ENCODE results near the gene SEZ6L. TPM values are rescaled to one million over a fixed set of nuclear protein-coding genes. Genes with fewer than 3 reads are reported as not detected.

The SEZ6L gene
- total and polyA plus RNA-seq, 2 experiments from 2014 or later: 0.43 to 0.44 TPM

DNA sequence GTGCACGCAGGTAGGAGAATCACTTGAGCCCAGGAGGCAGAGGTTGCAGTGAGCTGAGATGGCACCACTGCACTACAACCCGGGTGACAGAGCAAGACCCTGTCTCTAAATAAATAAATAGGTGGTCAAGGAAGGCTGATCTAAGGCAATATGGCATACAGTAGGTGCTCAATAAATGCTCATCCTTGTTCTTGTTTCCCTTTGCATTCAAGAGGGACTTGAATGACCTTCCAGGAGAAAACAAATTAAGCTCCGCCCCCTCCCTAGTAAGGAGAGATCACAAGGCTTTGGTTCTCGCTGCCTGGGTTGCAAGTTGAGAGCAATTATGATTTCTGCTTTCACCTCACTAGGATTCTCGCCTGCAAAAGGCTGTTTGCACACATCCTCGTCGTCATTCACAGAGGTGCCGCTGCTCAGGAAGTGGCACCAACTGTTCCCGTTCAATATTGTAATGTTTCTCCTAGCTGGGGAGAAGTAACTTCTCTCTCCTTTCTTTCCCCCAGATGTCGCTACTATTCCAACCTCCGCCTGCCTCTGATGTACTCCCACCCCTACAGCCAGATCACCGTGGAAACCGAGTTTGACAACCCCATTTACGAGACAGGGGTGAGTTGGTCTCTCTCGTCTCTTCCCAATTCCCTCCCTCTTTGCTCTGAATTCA, 208.0 kb downstream of the SEZ6L start:
- no peaks in the 10 kb centered on the region for H3K79me2 ChIP-seq
- no peaks in the 10 kb centered on the region for H3K9me2 ChIP-seq (replicated peaks; ENCODE audit: insufficient read depth)
- no peak overlapping the region for H3K27ac ChIP-seq
- H3K4me3 ChIP-seq: no peak overlapping the region
- no peaks in the 10 kb centered on the region for H3K36me3 ChIP-seq (replicated peaks; ENCODE audit: insufficient read depth, low read depth)
- H4K20me1 ChIP-seq (ENCODE audit: insufficient read depth, poor library complexity, severe bottlenecking): no peaks in the 10 kb centered on the region
- H2AFZ ChIP-seq: no peak overlapping the region
- DNase-seq (ENCODE audit: low spot score): no peak
- peaks cover 19% of the 10 kb centered on the region for H3K27me3 ChIP-seq
- no peak for TF ChIP-seq EZH2phosphoT487 (IDR thresholded peaks at IDR 0.05; ENCODE audit: low read depth, severe bottlenecking, unreplicated experiment)
- TF ChIP-seq, protein P1, sequence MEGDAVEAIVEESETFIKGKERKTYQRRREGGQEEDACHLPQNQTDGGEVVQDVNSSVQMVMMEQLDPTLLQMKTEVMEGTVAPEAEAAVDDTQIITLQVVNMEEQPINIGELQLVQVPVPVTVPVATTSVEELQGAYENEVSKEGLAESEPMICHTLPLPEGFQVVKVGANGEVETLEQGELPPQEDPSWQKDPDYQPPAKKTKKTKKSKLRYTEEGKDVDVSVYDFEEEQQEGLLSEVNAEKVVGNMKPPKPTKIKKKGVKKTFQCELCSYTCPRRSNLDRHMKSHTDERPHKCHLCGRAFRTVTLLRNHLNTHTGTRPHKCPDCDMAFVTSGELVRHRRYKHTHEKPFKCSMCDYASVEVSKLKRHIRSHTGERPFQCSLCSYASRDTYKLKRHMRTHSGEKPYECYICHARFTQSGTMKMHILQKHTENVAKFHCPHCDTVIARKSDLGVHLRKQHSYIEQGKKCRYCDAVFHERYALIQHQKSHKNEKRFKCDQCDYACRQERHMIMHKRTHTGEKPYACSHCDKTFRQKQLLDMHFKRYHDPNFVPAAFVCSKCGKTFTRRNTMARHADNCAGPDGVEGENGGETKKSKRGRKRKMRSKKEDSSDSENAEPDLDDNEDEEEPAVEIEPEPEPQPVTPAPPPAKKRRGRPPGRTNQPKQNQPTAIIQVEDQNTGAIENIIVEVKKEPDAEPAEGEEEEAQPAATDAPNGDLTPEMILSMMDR (IDR thresholded peaks at IDR 0.05; ENCODE audit: poor library complexity): peak; percentile 11
- peak overlapping the region; percentile 48 for H3K4me2 ChIP-seq
- H3K9me3 ChIP-seq (ENCODE audit: low read depth): no peaks in the 10 kb centered on the region
- no peaks in the 10 kb centered on the region for H3K4me1 ChIP-seq (ENCODE audit: insufficient read depth)
- WGBS (ENCODE audit: low lambda C conversion rate, missing lambda C conversion rate): 37% methylated on average over 15 of the region's 15 CpGs

DNA sequence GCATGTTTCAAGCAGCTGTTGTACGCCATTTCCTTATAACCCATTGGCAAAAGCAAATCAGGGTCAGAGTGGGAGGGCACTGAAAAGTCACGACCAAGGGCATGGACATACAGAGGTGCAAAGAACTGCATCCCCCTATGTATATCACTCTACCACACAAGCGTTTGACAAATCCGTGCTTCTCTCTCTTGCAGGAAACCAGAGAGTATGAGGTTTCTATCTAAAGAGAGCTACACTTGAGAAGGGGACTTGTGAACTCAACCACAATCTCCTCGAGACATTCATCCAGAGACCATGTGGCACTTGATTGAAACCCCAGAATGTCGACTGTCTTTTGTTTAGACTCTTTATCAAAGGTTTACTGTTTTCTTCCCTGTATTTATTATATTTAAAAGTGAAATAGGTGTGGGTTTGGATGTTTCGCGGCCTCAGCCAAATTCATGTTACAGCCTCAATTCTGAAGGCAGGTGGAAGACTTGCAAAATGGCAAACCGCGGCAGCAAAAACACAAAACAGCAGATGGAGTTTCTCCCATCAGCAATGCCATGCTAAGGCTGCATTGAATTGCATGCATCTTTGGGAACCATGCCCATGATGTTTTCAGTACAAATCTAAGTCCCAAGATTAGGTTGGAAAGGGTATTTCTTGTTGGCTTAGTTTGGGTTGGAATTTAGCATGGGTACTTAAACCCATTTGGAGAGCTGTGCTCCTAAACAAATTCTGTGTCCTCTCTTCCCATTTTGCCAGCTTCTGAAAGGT, 211.0 kb downstream of the SEZ6L start:
- Histone ChIP-seq H2AFZ (no peak overlapping the region), H3K9me2 (replicated peaks; ENCODE audit: insufficient read depth) (no peaks in the 10 kb centered on the region), H3K27ac (no peak overlapping the region), H3K79me2 (no peaks in the 10 kb centered on the region), H4K20me1 (ENCODE audit: insufficient read depth, poor library complexity, severe bottlenecking) (no peaks in the 10 kb centered on the region), H3K9me3 (ENCODE audit: low read depth) (no peaks in the 10 kb centered on the region), H3K4me3 (no peak overlapping the region), H3K36me3 (replicated peaks; ENCODE audit: insufficient read depth, low read depth) (no peaks in the 10 kb centered on the region), H3K27me3 (peaks cover 19% of the 10 kb centered on the region), H3K4me1 (ENCODE audit: insufficient read depth) (no peaks in the 10 kb centered on the region), H3K4me2 (no peak overlapping the region)
- DNase-seq (ENCODE audit: low spot score): no peak
- TF ChIP-seq, protein P1 (IDR thresholded peaks at IDR 0.05; ENCODE audit: poor library complexity): no peak
- TF ChIP-seq EZH2 (IDR thresholded peaks at IDR 0.05; ENCODE audit: borderline replicate concordance) (no peak), EZH2phosphoT487 (IDR thresholded peaks at IDR 0.05; ENCODE audit: low read depth, severe bottlenecking, unreplicated experiment) (no peak)
- WGBS (ENCODE audit: low lambda C conversion rate, missing lambda C conversion rate): 86% methylated on average over 10 of the region's 10 CpGs

DNA sequence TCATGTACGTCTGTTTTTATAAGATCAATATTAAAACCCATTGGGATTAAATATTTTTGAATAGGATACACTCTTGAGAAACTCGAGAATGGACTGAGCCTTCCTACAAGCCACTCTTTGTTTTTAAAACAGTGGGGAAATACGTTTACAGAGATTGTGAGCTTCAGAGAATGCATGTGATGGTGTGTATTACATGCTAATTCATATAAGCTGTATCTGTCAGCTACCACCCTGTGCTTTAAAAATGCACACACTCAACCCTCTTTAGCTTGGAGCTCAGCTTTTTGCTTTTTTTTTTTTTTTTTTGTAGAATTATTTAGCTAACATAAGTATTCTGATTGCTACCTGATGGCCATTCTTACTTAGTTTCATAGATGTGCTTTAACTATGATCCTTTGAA, 213.5 kb downstream of the SEZ6L start:
- Histone ChIP-seq H3K36me3 (replicated peaks; ENCODE audit: insufficient read depth, low read depth) (no peaks in the 10 kb centered on the region), H3K4me2 (no peak overlapping the region), H4K20me1 (ENCODE audit: insufficient read depth, poor library complexity, severe bottlenecking) (no peaks in the 10 kb centered on the region), H3K4me1 (ENCODE audit: insufficient read depth) (no peaks in the 10 kb centered on the region), H3K27ac (no peak overlapping the region), H3K4me3 (no peak overlapping the region), H3K9me2 (replicated peaks; ENCODE audit: insufficient read depth) (no peaks in the 10 kb centered on the region), H2AFZ (no peak overlapping the region), H3K27me3 (peaks cover 19% of the 10 kb centered on the region), H3K9me3 (ENCODE audit: low read depth) (no peaks in the 10 kb centered on the region), H3K79me2 (no peaks in the 10 kb centered on the region)
- WGBS (ENCODE audit: low lambda C conversion rate, missing lambda C conversion rate): 66% methylated on average over 3 of the region's 3 CpGs
- no peak for DNase-seq (ENCODE audit: low spot score)
- TF ChIP-seq EZH2 (IDR thresholded peaks at IDR 0.05; ENCODE audit: borderline replicate concordance) (no peak), EZH2phosphoT487 (IDR thresholded peaks at IDR 0.05; ENCODE audit: low read depth, severe bottlenecking, unreplicated experiment) (no peak)
- TF ChIP-seq, protein P1 (IDR thresholded peaks at IDR 0.05; ENCODE audit: poor library complexity): no peak

Measured in hepatocyte (in vitro differentiated cells).